Measurements from ENCODE around the gene ZNRF2. TPM values are rescaled to one million over a fixed set of nuclear protein-coding genes. Genes with fewer than 3 reads are reported as not detected.

Gene ZNRF2
- polyA plus RNA-seq, 1 of the 3 experiments (the other 2 are of a cell fraction), result 4.0 TPM

DNA sequence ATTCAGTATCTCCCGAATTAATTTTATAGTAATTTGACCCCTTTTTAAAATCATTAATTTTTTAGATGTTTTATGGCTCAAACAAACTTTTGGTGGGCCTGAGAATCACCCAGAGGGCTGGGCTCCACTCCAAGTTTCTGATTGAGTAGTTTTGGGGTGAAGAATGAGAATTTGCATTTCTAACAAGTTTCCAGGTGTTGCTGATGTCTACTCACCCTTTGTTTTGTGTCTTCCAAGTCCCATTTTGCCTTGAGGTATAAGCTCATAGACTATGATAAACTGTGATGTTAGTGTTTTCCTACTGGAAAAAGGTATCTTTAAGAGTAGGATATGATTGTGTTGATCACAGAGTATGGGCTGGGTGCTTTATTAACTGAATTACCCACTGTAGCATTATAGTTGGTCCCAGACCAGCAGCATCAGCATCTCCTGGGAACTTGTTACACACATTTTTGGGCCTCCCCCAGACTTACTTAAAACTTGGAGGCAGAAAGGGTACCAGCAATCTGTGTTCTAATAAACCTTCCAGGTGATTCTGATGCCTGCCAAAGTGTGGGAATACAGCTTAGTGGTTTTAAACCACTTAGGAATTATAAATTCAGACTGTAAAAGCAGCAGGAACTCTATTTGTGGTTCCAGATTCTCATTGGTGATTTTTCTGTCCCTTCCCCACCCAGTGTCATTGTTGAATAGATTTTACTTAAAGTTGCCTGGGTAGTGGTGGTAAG is 19.1 kb downstream of the ZNRF2 start (continued):
- TF ChIP-seq GATA2 (CRISPR knock-in tag; IDR thresholded peaks at IDR 0.05) (no peak), YY1 (IDR thresholded peaks at IDR 0.05; ENCODE audit: low read depth) (no peak), MEF2A (IDR thresholded peaks at IDR 0.05; ENCODE audit: borderline replicate concordance, low read depth) (no peak)

DNA sequence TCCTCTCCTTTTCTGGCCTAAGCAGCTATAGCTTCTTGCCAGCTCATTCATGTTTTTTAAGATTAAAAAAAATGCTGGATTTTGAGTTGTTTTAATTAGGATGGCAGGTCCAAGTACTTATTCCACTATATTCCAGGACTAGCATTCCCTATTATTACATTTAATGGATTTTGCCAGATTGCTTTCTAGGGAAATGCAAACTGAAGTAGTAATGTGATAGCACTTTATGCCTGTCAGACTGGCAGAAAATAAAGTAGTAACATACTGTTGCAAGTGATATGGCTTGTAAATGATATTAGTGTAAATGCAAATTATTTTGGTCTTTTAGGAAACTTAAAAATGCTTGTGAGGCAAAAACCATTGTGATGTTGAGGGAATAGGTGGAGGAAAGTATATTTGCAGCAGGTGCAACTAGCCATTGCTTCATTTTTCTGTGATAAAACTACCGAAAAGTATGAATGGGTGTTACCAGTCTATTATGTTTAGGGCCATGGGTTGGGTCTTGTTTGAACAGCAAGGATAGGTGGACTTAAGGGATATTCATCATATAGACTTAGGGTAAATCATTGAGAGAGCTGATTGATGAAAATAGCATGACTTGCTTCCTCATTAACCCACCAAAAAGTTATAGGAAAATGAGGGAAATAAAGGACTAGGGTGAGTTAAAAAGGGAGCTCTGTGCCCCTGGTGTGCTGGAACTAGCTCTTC is 19.9 kb downstream of the ZNRF2 start:
- ChIA-PET CTCF (interaction anchor here (0.8 to 2.2 kb wide), 4 partner anchors 10 to 106 kb away, joined by 3 to 10 read pairs (median 3); no protein-coding TSS in a partner anchor), POLR2A (interaction anchor here (0.6 kb wide), 1 partner anchor 26 kb away, joined by 3 read pairs; no protein-coding TSS in a partner anchor)
- 89% methylated on average over 1 of the region's 1 CpG for WGBS (ENCODE audit: low lambda C conversion rate)
- DNase-seq, result no peak
- H3K36me3 ChIP-seq (replicated peaks in 1 of 2; ENCODE audit: control insufficient read depth in 1 of 2, insufficient read depth in 2 of 2, low read length in 1 of 2), result no peaks in the 10 kb centered on the region
- peaks cover 0 to 5% of the 10 kb centered on the region in 2 experiments; a peak in 3 of 4 replicates for H3K4me1 ChIP-seq (ENCODE audit: control insufficient read depth in 1 of 2, insufficient read depth in 2 of 2, low read depth in 1 of 2, low read length in 1 of 2)
- H3F3A ChIP-seq (replicated peaks; ENCODE audit: insufficient read depth), result no peaks in the 10 kb centered on the region
- H3K9me3 ChIP-seq, result no peaks in the 10 kb centered on the region
- H3K79me2 ChIP-seq (ENCODE audit: insufficient read depth), result peaks cover 82% of the 10 kb centered on the region
- no peak overlapping the region for H3K27ac ChIP-seq (ENCODE audit: low read depth in 2 of 2, low read length in 1 of 2)
- no peak overlapping the region for H3K4me3 ChIP-seq (ENCODE audit: low read depth in 2 of 2, low read length in 1 of 2)
- H3K4me2 ChIP-seq, result no peak overlapping the region
- no peak overlapping the region for H3K9ac ChIP-seq
- no peak overlapping the region for H2AFZ ChIP-seq (ENCODE audit: low read depth)
- no peaks in the 10 kb centered on the region for H3K9me2 ChIP-seq
- peaks cover 5% of the 10 kb centered on the region; the same call in 1 of the 2 replicates for H4K20me1 ChIP-seq (ENCODE audit: insufficient read depth)
- no peaks in the 10 kb centered on the region for H3K27me3 ChIP-seq (ENCODE audit: insufficient read depth)
- no peak for TF ChIP-seq MEF2A (IDR thresholded peaks at IDR 0.05; ENCODE audit: borderline replicate concordance, low read depth)
- TF ChIP-seq POLR2AphosphoS5 (IDR thresholded peaks at IDR 0.05; ENCODE audit: low read depth, low read length), result no peak
- TF ChIP-seq CHD2 (IDR thresholded peaks at IDR 0.05; ENCODE audit: low read length, partially characterized antibody), result no peak
- no peak for TF ChIP-seq TCF12 (IDR thresholded peaks at IDR 0.05)
- TF ChIP-seq YY1 (IDR thresholded peaks at IDR 0.05; ENCODE audit: low read depth), result no peak
- TF ChIP-seq, protein P1, sequence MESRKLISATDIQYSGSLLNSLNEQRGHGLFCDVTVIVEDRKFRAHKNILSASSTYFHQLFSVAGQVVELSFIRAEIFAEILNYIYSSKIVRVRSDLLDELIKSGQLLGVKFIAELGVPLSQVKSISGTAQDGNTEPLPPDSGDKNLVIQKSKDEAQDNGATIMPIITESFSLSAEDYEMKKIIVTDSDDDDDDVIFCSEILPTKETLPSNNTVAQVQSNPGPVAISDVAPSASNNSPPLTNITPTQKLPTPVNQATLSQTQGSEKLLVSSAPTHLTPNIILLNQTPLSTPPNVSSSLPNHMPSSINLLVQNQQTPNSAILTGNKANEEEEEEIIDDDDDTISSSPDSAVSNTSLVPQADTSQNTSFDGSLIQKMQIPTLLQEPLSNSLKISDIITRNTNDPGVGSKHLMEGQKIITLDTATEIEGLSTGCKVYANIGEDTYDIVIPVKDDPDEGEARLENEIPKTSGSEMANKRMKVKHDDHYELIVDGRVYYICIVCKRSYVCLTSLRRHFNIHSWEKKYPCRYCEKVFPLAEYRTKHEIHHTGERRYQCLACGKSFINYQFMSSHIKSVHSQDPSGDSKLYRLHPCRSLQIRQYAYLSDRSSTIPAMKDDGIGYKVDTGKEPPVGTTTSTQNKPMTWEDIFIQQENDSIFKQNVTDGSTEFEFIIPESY (IDR thresholded peaks at IDR 0.05; ENCODE audit: borderline replicate concordance, low read depth), result no peak
- TF ChIP-seq, protein P2, sequence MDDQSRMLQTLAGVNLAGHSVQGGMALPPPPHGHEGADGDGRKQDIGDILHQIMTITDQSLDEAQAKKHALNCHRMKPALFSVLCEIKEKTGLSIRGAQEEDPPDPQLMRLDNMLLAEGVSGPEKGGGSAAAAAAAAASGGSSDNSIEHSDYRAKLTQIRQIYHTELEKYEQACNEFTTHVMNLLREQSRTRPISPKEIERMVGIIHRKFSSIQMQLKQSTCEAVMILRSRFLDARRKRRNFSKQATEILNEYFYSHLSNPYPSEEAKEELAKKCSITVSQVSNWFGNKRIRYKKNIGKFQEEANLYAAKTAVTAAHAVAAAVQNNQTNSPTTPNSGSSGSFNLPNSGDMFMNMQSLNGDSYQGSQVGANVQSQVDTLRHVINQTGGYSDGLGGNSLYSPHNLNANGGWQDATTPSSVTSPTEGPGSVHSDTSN (IDR thresholded peaks at IDR 0.05), result no peak

DNA sequence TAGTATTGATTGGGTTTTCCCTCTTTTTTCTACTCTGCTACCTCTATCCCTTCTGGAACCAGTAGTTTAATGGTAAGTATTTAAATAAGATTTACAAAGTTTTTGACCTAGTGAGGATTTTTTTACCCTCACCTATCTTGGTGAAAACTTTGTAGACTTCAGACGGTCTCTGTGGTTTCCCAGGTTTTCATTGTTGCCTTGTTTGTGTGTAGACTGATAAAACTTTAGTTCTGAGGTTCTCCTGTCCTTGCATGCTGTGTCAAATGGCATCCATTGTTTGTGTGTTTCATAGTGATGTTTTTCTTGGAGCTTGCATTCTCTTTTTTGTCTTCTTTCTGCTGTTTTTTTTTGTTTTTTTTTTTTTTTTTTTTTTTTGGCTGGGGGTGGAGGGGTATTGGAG is 22.6 kb downstream of the ZNRF2 start:
- WGBS (ENCODE audit: low lambda C conversion rate), result 100% methylated on average over 1 of the region's 1 CpG
- POLR2A ChIA-PET, result no interaction called here
- TF ChIP-seq, protein P3, sequence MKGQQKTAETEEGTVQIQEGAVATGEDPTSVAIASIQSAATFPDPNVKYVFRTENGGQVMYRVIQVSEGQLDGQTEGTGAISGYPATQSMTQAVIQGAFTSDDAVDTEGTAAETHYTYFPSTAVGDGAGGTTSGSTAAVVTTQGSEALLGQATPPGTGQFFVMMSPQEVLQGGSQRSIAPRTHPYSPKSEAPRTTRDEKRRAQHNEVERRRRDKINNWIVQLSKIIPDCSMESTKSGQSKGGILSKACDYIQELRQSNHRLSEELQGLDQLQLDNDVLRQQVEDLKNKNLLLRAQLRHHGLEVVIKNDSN (IDR thresholded peaks at IDR 0.05; ENCODE audit: borderline replicate concordance, low read depth), result no peak
- TF ChIP-seq SMC3 (IDR thresholded peaks at IDR 0.05; ENCODE audit: low read depth, low read length) (no peak), JUND (IDR thresholded peaks at IDR 0.05) (no peak)
- TF ChIP-seq, protein P4, sequence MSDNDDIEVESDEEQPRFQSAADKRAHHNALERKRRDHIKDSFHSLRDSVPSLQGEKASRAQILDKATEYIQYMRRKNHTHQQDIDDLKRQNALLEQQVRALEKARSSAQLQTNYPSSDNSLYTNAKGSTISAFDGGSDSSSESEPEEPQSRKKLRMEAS (IDR thresholded peaks at IDR 0.05; ENCODE audit: low read depth), result no peak
- TF ChIP-seq, protein P1 (IDR thresholded peaks at IDR 0.05; ENCODE audit: borderline replicate concordance, low read depth), result no peak

More for the DNA sequence above, 22.6 kb downstream of the ZNRF2 start:
- no peaks in the 10 kb centered on the region for H3K36me3 ChIP-seq (replicated peaks in 1 of 2; ENCODE audit: control insufficient read depth in 1 of 2, insufficient read depth in 2 of 2, low read length in 1 of 2)
- no peaks in the 10 kb centered on the region for H3K9me3 ChIP-seq
- peaks cover 0 to 2% of the 10 kb centered on the region in 2 experiments; a peak in 3 of 4 replicates for H3K4me1 ChIP-seq (ENCODE audit: control insufficient read depth in 1 of 2, insufficient read depth in 2 of 2, low read depth in 1 of 2, low read length in 1 of 2)
- no peak overlapping the region for H3K4me2 ChIP-seq
- H3K9me2 ChIP-seq, result no peaks in the 10 kb centered on the region
- no peaks in the 10 kb centered on the region for H3K27me3 ChIP-seq (ENCODE audit: insufficient read depth)
- H2AFZ ChIP-seq (ENCODE audit: low read depth), result no peak overlapping the region
- H3K9ac ChIP-seq, result no peak overlapping the region
- CTCF ChIA-PET, result interaction anchor here (1.9 kb wide), 1 partner anchor 11 kb away, joined by 6 read pairs; no protein-coding TSS in a partner anchor
- no peak for DNase-seq
- no peak overlapping the region for H3K27ac ChIP-seq (ENCODE audit: low read depth in 2 of 2, low read length in 1 of 2)
- peaks cover 5% of the 10 kb centered on the region; the same call in 1 of the 2 replicates for H4K20me1 ChIP-seq (ENCODE audit: insufficient read depth)
- no peaks in the 10 kb centered on the region for H3F3A ChIP-seq (replicated peaks; ENCODE audit: insufficient read depth)
- H3K4me3 ChIP-seq (ENCODE audit: low read depth in 2 of 2, low read length in 1 of 2), result no peak overlapping the region
- peaks cover 76% of the 10 kb centered on the region for H3K79me2 ChIP-seq (ENCODE audit: insufficient read depth)
